Breast epithelium (tissue), 3 donors: ENCODE measurements around the gene IL26.

ENCODE experiments used
- CTCF ChIP-seq, 3 donors: fragments of 450-650 bp; IDR thresholded peaks; one replicate each; pipeline ENCODE4 v1.5.1; 2016 to 2017; ENCODE audit warnings: antibody characterized with exemption in 3 of 3, mild to moderate bottlenecking in 3 of 3, moderate library complexity in 3 of 3
- POLR2A ChIP-seq: fragments of 450-650 bp; IDR thresholded peaks from one replicate; pipeline ENCODE4 v1.6.1; 2016; ENCODE audit warnings: antibody characterized with exemption, mild to moderate bottlenecking, moderate library complexity
- POLR2AphosphoS5 ChIP-seq, 3 donors: sonication (generic); formaldehyde crosslinking; IDR thresholded peaks; one replicate each; pipeline ENCODE4 v1.6.1; 2017; ENCODE audit warnings: antibody characterized with exemption in 3 of 3

GRCh38 chr12:68263366-68263765 is 37.8 kb upstream of the IL26 start:
- no peak for TF ChIP-seq POLR2AphosphoS5 (IDR thresholded peaks at IDR 0.05)
- no peak for TF ChIP-seq CTCF (IDR thresholded peaks at IDR 0.05)
- TF ChIP-seq POLR2A, result no peak
